Mononuclear cell (primary cell): Measurements from ENCODE around the gene GDNF. TPM values are rescaled to one million over a fixed set of nuclear protein-coding genes. Genes with fewer than 3 reads are reported as not detected.
"Not testable (repeated sequence)": the region's sequence is repeated elsewhere in the genome, so short reads cannot be mapped to it uniquely, and the experiment has no call there.

ENCODE experiments used
- H3K27me3 ChIP-seq: 2 replicates; pipeline ENCODE4 v1.6.0; 2011; ENCODE audit warnings: low read length, control low read depth; ENCODE audit not compliant: insufficient read depth
- H3K4me1 ChIP-seq: 2 replicates; pipeline ENCODE4 v1.5.1; 2011; ENCODE audit warnings: mild to moderate bottlenecking, low read length, control low read depth; ENCODE audit not compliant: insufficient read depth
- H3K4me3 ChIP-seq: 2 replicates; pipeline ENCODE4 v1.5.1; 2011; ENCODE audit warnings: mild to moderate bottlenecking, low read length, moderate library complexity
- H3K9me3 ChIP-seq: 2 replicates; pipeline ENCODE4 v1.5.1; 2011; ENCODE audit warnings: low read depth, mild to moderate bottlenecking, control low read depth, low read length
- total RNA-seq: library from RNA; depleted of rRNA; stranded (reverse); fragments of >200 nt; gene quantifications from one replicate; pipeline ENCODE4 v1.2.3, GENCODE V29; 2012

Gene GDNF, protein sequence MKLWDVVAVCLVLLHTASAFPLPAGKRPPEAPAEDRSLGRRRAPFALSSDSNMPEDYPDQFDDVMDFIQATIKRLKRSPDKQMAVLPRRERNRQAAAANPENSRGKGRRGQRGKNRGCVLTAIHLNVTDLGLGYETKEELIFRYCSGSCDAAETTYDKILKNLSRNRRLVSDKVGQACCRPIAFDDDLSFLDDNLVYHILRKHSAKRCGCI
- not detected for total RNA-seq

DNA sequence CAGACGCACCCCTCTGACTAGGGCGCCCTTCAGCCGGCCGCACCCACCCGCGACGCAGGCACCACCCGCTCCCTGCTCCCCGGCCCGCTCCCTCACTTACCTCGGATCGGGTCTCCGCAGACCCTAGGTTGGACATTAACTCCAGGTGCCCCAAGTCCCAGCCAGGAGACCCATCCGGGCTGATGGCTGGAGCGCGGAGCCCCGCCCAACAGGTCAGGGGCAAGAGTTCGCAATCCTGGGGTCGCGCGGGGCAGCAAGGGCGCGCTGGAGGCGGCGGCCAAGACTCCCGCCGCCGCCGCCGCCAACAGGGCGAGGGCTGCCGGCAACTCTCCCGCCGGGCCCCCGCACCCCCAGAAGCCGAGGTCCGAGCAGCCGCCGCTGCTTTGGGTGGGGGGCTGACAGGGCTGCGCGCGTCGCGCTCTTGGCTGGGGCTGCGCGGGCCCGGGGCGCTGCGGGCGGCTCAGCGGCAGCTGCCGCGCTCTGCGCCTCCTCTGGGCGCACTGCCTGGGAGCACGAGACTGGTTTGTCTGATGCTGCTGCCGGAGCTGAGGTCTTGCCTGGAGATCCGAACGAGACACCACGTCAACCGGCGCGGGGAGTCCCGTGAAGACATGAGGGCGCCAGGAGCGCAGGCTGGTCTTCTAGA is at the start of gene GDNF:
GDNF (minus strand) TSS at position 635 of the 646 bp plus-strand sequence. CDS start 5,245 bp downstream, outside the sequence.
- Histone ChIP-seq H3K4me3 (no peak within 1 kb of the TSS), H3K27me3 (peaks cover 93% of the 10 kb centered on the region), H3K9me3 (no peaks in the 10 kb centered on the region), H3K4me1 (peaks cover 8% of the 10 kb centered on the region)

DNA sequence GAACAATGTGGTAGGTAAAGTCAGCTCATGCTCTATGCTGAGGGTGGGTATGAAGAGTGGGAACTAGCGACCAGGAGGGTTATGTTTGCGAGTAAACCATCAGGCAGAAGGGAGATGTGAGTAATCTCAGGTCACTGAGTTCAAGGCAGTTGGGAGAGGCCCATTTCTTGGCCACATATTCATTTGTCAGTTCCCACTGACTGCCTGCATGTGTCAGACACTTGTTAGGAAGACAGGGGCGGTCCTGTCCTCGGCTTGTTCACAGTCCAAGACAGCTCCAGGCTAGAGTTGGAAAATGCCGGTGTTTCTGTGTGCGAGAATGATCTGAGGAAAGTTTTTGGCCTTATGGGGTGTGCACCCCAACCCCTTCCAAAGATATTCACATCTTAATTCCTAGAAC is 48.6 kb upstream of the GDNF start:
- no peaks in the 10 kb centered on the region for H3K9me3 ChIP-seq
- H3K4me3 ChIP-seq: no peak overlapping the region
- no peaks in the 10 kb centered on the region for H3K27me3 ChIP-seq
- no peaks in the 10 kb centered on the region for H3K4me1 ChIP-seq

DNA sequence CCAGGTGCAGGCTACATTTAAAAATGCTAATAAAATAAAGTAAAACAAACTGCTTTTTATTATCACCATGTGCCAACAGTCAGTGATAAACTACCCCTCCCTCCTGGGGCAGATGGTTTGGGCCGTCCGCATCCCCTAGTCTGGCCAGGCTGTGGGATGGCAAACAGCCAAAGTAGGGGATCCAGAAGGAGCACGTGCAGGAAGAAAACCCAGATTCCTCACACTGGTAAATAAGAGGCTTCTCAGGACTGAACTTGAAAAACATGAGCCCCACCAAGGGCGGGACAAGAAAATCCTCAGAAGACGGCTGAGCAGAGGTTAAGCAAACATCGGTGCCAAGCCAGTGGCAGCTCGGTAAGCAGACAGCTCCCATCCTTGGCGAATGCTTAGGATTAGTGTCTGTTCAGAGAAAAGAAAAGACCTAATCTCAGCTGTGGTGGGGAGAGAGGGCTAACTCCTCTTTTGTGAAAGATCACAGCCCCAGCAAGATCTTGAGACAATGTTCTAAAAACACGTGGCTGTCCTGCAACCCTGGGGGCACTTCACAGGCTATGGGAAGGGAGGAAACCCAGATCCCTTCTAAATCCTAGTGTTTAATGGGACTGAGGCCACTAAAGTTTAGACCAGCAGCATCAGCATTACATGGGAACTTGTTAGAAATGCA is 46.5 kb upstream of the GDNF start:
- no peak overlapping the region for H3K4me3 ChIP-seq
- no peaks in the 10 kb centered on the region for H3K27me3 ChIP-seq
- H3K9me3 ChIP-seq: no peaks in the 10 kb centered on the region
- no peaks in the 10 kb centered on the region for H3K4me1 ChIP-seq

DNA sequence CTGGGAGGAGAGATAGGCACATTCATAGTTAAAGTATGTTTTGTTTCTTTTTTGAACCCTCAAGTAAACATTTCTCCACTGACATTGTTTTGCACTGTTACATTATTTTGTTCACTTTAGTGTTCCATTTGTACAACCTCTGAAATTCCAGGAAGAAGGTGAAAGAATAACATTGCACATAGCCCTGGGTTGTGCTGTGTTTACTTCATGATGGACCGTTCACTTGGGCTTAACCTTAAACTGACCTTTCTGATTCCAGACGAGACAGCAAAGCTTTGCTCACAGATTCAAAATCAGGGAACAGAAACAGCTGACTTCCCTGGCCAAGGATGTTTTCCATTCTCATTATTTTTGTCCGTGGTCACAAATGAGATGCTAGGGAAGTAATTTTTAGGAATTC is 42.8 kb upstream of the GDNF start:
- Histone ChIP-seq H3K4me1 (no peaks in the 10 kb centered on the region), H3K9me3 (no peaks in the 10 kb centered on the region), H3K27me3 (no peaks in the 10 kb centered on the region), H3K4me3 (no peak overlapping the region)

DNA sequence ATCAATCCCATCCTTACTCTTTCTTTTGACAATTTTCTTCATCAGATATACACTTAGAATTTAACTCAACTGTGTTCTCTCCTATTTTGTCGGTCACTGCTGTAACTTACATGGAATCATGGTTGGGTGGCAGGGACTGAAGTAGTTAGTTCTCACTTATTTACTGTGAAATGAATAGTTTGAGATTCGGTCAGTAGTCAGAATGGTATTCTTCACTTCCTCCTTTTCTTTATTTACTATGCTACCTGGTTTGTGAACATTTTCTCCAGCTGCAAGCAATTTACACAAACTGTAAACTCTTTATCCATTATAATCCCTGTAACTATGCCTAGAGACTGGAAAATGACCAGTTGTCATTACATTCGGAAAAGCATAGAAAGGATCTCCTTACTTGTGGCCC is 41.5 kb upstream of the GDNF start:
- Histone ChIP-seq H3K27me3 (no peaks in the 10 kb centered on the region), H3K4me1 (no peaks in the 10 kb centered on the region), H3K4me3 (no peak overlapping the region), H3K9me3 (no peaks in the 10 kb centered on the region)

DNA sequence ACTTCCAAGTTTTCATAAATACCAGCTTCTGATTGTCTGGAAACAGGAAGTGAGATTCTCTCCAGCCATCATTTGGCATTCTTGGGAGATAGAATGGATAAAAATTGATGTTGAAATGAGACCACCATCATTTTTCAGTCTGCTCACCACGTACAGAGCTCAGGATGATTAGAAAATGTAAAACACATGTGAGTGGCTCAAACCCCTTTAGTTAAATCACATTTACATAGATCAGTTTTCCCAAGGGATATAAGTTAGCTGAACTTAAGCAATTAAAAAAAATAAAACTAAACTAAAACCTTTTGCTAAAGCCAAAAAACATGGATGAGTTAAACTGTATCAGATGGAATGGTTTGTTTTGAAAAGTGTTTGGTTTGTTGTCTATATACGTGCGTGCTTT is 37.1 kb upstream of the GDNF start:
- Histone ChIP-seq H3K4me1 (no peaks in the 10 kb centered on the region), H3K4me3 (no peak overlapping the region), H3K27me3 (no peaks in the 10 kb centered on the region), H3K9me3 (no peaks in the 10 kb centered on the region)

DNA sequence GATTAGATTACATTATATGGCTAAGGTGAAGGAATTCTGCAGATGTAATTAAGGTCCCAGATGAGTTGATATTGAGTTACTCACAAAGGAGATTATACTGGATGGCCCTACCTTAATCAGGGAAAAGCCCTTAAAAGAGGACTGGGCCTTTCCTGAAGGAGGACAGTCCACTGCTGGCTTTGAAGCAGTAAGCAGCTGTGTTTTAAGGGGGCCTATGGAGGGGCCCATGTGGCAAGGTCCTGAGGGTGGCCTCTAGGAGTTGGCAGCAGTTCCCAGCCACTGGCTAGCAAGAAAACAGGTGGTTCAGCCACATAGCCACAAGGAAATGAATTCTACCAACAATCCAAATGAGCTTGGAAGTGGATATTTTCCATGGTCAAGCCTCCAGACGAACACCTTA is 36.4 kb upstream of the GDNF start:
- Histone ChIP-seq H3K27me3 (no peaks in the 10 kb centered on the region), H3K4me3 (no peak overlapping the region), H3K4me1 (no peaks in the 10 kb centered on the region), H3K9me3 (no peaks in the 10 kb centered on the region)

DNA sequence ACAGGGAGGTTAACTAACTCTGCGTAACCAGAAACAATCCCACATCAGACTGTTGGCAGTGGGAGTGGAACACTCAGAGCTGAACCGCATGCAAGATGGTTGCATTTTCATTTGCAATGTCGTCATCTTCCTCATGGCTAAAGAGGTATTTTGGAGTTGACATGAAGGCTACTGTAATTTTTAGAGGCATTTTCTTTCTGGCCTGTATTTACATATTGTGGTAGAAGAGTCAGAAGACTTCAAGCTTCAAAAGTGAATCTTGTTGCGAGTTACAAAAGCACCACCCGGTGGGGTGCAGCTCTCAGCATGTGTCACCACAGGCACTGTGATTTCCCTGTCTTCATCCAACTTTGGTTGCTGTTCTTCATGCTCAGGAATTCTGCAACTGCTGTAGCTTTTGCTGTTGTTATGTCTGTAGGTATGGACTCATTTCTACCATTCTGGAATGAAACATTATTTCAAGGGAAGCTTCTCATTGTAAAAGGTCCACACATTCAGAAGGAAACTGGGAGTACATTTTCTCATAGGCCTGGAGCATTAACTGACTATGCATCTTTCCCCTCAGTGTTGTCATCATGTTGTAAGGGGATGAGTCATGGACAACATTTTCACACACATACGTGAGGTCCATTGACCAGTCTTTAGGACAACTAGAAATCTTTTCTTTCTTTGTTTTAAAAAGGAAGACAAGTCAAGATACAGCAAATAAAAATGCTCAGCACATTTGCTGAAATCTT is 35.4 kb upstream of the GDNF start:
- Histone ChIP-seq H3K9me3 (no peaks in the 10 kb centered on the region), H3K27me3 (no peaks in the 10 kb centered on the region), H3K4me3 (no peak overlapping the region), H3K4me1 (no peaks in the 10 kb centered on the region)

DNA sequence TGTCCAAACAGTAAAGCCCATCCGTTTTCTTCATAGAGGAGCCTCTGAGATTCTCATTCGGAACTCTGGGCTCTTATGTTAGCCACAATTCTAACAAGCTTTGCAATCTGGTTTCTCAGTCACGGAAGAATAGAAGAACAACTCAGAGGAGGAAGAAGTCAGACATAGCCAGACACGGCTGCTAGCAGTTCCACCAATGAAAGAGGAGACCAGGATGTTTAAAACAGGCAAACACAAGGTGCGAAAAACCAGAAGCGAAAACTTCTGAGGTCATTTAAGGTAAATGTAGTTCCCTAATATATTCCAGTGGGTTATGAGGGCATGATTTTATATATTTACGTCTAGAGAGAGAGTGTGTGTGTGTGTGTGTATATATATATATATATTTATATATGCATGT is 34.1 kb upstream of the GDNF start:
- no peaks in the 10 kb centered on the region for H3K27me3 ChIP-seq
- no peaks in the 10 kb centered on the region for H3K4me1 ChIP-seq
- no peaks in the 10 kb centered on the region for H3K9me3 ChIP-seq
- H3K4me3 ChIP-seq: no peak overlapping the region

DNA sequence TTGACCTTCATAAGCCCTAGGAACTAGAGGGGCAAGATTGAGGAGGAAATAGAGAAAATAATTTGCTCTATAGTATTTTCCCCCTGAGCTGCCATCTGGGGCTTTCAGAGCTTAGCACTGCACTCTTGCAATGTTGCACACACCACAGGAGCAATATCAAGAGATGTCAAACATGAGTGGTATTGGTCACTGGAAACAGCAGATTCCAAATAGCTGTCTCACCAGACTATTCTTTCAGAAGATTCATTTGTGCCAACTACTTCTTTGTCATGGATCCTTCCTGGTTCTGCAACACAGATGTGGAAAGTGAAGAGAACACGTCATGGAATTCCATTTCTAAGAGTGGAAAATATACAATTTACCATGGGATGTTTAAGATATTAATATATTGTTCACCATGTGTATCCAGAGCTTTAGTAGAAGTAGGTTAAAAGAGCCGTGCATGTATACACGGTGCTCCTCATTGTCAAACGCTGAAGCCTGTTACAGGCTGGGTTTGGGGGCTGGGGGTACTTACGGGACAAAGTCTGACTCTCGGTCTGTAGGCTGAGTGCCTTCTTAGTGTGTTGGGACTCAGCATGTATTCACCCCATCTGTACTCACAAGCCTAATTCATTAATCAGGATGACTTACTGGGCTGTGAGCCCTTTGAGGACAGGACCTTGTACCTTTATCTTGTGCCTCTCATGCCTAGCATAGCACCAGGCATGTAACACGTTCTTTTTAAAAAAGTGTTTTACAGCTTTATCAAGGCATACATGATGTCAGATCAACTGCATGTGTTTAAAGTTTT is 31.4 kb upstream of the GDNF start:
- H3K4me3 ChIP-seq: no peak overlapping the region
- H3K27me3 ChIP-seq: no peaks in the 10 kb centered on the region
- H3K4me1 ChIP-seq: no peaks in the 10 kb centered on the region
- no peaks in the 10 kb centered on the region for H3K9me3 ChIP-seq

DNA sequence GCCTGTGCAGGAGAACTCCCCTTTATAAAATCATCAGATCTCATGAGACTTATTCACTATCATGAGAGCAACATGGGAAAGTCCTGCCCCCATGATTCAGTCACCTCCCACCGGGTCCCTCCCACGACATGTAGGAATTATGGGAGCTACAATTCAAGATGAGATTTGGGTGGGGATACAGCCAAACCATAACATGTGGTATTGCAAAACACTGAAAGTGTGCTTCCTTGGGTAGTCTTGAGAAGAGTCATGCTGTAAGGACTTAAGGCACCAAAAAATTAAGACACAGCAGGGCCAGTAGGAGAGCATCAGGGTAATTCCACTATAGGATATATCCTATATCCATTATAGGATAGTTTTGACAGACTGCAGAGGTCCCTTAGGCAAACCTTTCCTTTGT is 29.4 kb upstream of the GDNF start:
- H3K4me3 ChIP-seq: no peak overlapping the region
- no peaks in the 10 kb centered on the region for H3K4me1 ChIP-seq
- no peaks in the 10 kb centered on the region for H3K27me3 ChIP-seq
- H3K9me3 ChIP-seq: no peaks in the 10 kb centered on the region

DNA sequence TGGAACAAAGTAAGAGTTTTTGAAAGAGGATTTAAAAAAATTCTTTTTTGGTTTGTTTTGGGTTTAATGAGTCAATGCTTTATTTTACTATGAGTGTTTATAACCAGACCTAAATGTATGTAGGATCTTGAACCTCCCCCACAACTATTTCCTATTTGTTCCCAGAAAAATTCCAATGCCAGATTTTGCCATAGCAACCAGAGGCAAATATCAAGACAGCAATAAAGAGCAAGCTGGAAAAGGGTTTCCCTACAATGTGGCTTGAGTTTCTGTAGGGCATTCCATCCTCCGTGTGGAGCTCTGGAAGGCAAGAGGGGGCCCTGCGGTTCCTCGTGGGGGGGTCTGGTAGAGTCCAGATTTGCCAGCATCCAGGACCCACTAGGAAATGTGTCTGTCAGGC is 27.8 kb upstream of the GDNF start:
- Histone ChIP-seq H3K4me3 (no peak overlapping the region), H3K9me3 (no peaks in the 10 kb centered on the region), H3K4me1 (no peaks in the 10 kb centered on the region), H3K27me3 (no peaks in the 10 kb centered on the region)

DNA sequence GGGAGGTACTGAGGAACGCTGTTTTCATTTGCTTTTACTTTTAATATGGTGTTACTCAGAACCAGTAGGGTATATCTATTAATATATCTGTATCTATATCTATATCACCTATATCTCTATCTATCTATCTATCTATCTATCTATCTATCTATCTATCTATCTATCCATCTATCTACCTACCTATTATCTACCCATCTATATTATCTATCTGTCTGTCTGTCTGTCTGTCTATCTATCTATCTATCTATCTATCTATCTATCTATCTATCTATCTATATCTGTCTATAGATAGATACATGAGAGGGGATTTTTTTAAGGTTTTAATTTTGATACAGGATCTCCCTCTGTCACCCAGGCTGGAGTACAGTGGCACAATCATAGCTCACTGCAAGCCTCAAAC is 23.1 kb upstream of the GDNF start:
- not testable (repeated sequence) for H3K27me3 ChIP-seq, H3K4me3 ChIP-seq, H3K4me1 ChIP-seq, H3K9me3 ChIP-seq

DNA sequence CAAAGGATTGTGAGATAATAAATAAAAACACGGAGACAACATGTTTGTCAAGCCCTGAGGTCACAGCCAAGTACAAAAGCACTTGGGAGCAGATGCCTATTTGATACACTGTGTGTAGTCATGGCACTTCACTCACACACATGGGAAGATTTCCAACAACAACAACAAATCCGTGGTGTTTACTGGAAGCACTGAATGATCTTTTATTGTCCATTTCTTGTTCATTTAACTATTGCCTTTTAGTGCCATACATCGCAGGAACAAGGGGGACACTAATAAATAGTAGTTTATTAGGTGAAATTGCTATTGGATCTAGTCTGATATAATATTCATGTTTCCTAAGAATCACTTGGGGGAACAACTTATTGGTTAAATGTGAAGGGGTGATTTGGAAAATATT is 20.4 kb upstream of the GDNF start:
- Histone ChIP-seq H3K4me3 (no peak overlapping the region), H3K27me3 (no peaks in the 10 kb centered on the region), H3K4me1 (no peaks in the 10 kb centered on the region), H3K9me3 (no peaks in the 10 kb centered on the region)

DNA sequence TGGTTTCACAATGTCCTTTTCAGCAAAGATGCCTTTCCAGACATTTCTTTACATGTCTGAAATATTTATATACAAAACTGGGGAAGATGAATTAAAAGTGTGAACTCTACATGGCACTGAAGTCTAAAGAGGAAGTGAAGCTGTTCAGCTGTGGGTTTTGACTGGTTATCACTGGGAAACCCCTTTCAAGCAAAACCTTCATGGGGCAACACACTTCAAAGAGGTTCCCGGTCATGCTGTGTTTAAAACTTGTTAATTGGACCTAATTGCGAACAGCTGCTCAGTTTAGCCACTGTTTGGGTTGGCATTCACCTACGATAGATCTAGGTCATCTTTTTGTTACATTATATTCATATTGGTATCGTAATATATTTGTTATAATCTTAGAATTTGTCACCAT is 20.0 kb upstream of the GDNF start:
- no peaks in the 10 kb centered on the region for H3K4me1 ChIP-seq
- H3K9me3 ChIP-seq: no peaks in the 10 kb centered on the region
- no peaks in the 10 kb centered on the region for H3K27me3 ChIP-seq
- H3K4me3 ChIP-seq: no peak overlapping the region
